ENCODE data around the gene BRMS1. TPM values are rescaled to one million over a fixed set of nuclear protein-coding genes. Genes with fewer than 3 reads are reported as not detected.

The BRMS1 gene
- total and polyA plus RNA-seq, 10 of the 15 experiments (the other 5 are each of a cell fraction or from before 2014, with no cell fraction given), result 2.1 to 85.3 (median 48.5) TPM

DNA sequence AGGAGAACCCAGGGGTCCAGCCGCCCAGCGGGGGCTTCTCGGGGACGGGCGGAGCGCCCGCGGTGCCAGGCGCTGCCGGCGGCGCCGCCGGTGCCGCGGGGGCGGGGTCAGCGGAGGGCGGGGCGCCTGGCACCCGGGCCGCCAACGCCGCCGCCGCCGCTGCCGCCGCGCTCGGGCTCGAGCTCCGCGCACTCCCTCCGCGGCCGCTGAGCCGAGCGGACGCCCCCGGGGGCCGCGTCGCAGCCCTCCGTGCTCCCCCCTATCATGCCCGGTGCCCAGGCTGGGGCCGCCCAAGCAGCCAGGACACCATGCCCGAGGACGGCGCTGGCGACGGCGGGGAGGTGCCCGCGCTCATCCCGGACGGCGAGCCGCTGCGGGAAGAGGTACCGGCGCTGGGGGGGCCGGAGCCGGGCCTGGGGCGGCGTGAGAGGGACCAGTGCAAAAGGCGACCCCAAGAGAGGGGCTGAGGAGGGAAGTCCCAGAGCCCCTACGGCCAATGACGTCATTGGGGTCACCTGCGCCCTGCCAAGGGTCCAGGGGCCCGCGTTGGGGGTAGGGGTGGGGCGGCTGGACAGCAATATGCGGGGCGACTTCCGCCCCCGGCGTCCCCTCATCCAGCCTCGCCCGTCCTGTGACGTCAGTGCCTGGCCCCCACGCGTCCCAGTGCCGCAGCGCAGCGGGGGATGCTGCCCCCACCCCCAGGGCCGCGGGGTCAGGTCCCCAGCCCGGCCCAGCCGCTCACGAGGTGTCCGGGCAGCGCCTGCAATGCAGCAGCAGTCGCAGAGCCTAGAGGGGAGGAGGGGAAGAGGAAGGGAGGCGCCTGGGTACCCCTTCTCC, 53.0 kb downstream of the BRMS1 start, which contains the start of gene TMEM151A:
Gene TMEM151A (plus strand): TSS at position 189 of the 837 bp plus-strand sequence. CDS start 120 bp downstream, at position 309.
- no peak within 1 kb of the TSS for H2AFZ ChIP-seq (ENCODE audit: control insufficient read depth, low read depth, low read length)
- RAD21 ChIA-PET (ENCODE audit: unreplicated experiment), result interaction anchor here (1.2 kb wide), 1 partner anchor 21 kb away, joined by 5 read pairs; no protein-coding TSS in a partner anchor
- BruUV-seq (replicated peaks), result no TSS peak
- peaks cover 12% of the 10 kb centered on the region for H3K79me2 ChIP-seq (ENCODE audit: control insufficient read depth, insufficient read depth, low read length)
- CTCF ChIA-PET, result interaction anchor here (0.9 kb wide), 1 partner anchor 75 kb away, joined by 3 read pairs; no protein-coding TSS in a partner anchor
- intact Hi-C loops (cut with micrococcal nuclease; ENCODE audit: unreplicated experiment), result no loop called here
- POLR2A ChIA-PET, result no interaction called here
- DNase-seq (ENCODE audit: low read depth, low spot score), result no peak
- no peak for FAIRE-seq
- no peak within 1 kb of the TSS for H3K4me3 ChIP-seq
- H4K20me1 ChIP-seq (ENCODE audit: control insufficient read depth, insufficient read depth), result no peaks in the 10 kb centered on the region
- H3K27me3 ChIP-seq (replicated peaks in 1 of 2; ENCODE audit: control insufficient read depth in 2 of 2, insufficient read depth in 2 of 2, low read length in 1 of 2), result peaks cover 2 to 7% of the 10 kb centered on the region in 2 experiments; a peak in 2 of 4 replicates
- WGBS (ENCODE audit: insufficient coverage, insufficient replicate concordance, low lambda C conversion rate, missing lambda C conversion rate), result 17% methylated on average over 55 of the region's 95 CpGs
- SMC1A ChIA-PET (ENCODE audit: uncharacterized antibody, unreplicated experiment), result interaction anchor here (2.5 kb wide), 1 partner anchor 20 kb away, joined by 10 read pairs; no protein-coding TSS in a partner anchor
- no peak within 1 kb of the TSS for H3K9ac ChIP-seq (ENCODE audit: control insufficient read depth, insufficient read depth, low read length)
- H3K4me1 ChIP-seq (ENCODE audit: control insufficient read depth, insufficient read depth, low read length), result peaks cover 15% of the 10 kb centered on the region
- no peaks in the 10 kb centered on the region for H3K9me3 ChIP-seq (replicated peaks; ENCODE audit: control insufficient read depth, insufficient read depth, low read length)
- ATAC-seq, result no peak
- no peak within 1 kb of the TSS for H3K27ac ChIP-seq (ENCODE audit: control insufficient read depth, insufficient read depth)
- in situ Hi-C loops (cut with MboI), result no loop called here
- no peaks in the 10 kb centered on the region for H3K36me3 ChIP-seq (ENCODE audit: control insufficient read depth in 2 of 2, insufficient read depth in 2 of 2, low read length in 1 of 2)
- H3K4me2 ChIP-seq (ENCODE audit: control insufficient read depth, insufficient read depth), result no peak within 1 kb of the TSS
- TF ChIP-seq HDAC2 (IDR thresholded peaks at IDR 0.05), result no peak
- no peak for TF ChIP-seq RELA (IDR thresholded peaks at IDR 0.05; ENCODE audit: borderline replicate concordance, partially characterized antibody)
- no peak for TF ChIP-seq SUPT20H (IDR thresholded peaks at IDR 0.05; ENCODE audit: borderline replicate concordance, control insufficient read depth, low read depth, low read length)
- no peak for TF ChIP-seq SIN3A (IDR thresholded peaks at IDR 0.05; ENCODE audit: low read depth, low read length)
- TF ChIP-seq, protein P1, sequence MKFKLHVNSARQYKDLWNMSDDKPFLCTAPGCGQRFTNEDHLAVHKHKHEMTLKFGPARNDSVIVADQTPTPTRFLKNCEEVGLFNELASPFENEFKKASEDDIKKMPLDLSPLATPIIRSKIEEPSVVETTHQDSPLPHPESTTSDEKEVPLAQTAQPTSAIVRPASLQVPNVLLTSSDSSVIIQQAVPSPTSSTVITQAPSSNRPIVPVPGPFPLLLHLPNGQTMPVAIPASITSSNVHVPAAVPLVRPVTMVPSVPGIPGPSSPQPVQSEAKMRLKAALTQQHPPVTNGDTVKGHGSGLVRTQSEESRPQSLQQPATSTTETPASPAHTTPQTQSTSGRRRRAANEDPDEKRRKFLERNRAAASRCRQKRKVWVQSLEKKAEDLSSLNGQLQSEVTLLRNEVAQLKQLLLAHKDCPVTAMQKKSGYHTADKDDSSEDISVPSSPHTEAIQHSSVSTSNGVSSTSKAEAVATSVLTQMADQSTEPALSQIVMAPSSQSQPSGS (IDR thresholded peaks at IDR 0.05; ENCODE audit: low read length), result no peak
- TF ChIP-seq, protein P2, sequence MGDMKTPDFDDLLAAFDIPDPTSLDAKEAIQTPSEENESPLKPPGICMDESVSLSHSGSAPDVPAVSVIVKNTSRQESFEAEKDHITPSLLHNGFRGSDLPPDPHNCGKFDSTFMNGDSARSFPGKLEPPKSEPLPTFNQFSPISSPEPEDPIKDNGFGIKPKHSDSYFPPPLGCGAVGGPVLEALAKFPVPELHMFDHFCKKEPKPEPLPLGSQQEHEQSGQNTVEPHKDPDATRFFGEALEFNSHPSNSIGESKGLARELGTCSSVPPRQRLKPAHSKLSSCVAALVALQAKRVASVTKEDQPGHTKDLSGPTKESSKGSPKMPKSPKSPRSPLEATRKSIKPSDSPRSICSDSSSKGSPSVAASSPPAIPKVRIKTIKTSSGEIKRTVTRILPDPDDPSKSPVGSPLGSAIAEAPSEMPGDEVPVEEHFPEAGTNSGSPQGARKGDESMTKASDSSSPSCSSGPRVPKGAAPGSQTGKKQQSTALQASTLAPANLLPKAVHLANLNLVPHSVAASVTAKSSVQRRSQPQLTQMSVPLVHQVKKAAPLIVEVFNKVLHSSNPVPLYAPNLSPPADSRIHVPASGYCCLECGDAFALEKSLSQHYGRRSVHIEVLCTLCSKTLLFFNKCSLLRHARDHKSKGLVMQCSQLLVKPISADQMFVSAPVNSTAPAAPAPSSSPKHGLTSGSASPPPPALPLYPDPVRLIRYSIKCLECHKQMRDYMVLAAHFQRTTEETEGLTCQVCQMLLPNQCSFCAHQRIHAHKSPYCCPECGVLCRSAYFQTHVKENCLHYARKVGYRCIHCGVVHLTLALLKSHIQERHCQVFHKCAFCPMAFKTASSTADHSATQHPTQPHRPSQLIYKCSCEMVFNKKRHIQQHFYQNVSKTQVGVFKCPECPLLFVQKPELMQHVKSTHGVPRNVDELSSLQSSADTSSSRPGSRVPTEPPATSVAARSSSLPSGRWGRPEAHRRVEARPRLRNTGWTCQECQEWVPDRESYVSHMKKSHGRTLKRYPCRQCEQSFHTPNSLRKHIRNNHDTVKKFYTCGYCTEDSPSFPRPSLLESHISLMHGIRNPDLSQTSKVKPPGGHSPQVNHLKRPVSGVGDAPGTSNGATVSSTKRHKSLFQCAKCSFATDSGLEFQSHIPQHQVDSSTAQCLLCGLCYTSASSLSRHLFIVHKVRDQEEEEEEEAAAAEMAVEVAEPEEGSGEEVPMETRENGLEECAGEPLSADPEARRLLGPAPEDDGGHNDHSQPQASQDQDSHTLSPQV (IDR thresholded peaks at IDR 0.05), result no peak
- TF ChIP-seq, protein P3, sequence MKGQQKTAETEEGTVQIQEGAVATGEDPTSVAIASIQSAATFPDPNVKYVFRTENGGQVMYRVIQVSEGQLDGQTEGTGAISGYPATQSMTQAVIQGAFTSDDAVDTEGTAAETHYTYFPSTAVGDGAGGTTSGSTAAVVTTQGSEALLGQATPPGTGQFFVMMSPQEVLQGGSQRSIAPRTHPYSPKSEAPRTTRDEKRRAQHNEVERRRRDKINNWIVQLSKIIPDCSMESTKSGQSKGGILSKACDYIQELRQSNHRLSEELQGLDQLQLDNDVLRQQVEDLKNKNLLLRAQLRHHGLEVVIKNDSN (IDR thresholded peaks at IDR 0.05; ENCODE audit: borderline replicate concordance, extremely low read length, insufficient read depth, low read depth, low read length), result no peak
- no peak for TF ChIP-seq IKZF1 (conservative IDR thresholded peaks at IDR 0.05)
- no peak for TF ChIP-seq YBX1 (IDR thresholded peaks at IDR 0.05)
- TF ChIP-seq DPF2 (IDR thresholded peaks at IDR 0.05), result no peak
- no peak for TF ChIP-seq POLR2AphosphoS5 (IDR thresholded peaks at IDR 0.05; ENCODE audit: low read length)
- TF ChIP-seq KDM1A (IDR thresholded peaks at IDR 0.05; ENCODE audit: borderline replicate concordance), result no peak
- TF ChIP-seq, protein P4, sequence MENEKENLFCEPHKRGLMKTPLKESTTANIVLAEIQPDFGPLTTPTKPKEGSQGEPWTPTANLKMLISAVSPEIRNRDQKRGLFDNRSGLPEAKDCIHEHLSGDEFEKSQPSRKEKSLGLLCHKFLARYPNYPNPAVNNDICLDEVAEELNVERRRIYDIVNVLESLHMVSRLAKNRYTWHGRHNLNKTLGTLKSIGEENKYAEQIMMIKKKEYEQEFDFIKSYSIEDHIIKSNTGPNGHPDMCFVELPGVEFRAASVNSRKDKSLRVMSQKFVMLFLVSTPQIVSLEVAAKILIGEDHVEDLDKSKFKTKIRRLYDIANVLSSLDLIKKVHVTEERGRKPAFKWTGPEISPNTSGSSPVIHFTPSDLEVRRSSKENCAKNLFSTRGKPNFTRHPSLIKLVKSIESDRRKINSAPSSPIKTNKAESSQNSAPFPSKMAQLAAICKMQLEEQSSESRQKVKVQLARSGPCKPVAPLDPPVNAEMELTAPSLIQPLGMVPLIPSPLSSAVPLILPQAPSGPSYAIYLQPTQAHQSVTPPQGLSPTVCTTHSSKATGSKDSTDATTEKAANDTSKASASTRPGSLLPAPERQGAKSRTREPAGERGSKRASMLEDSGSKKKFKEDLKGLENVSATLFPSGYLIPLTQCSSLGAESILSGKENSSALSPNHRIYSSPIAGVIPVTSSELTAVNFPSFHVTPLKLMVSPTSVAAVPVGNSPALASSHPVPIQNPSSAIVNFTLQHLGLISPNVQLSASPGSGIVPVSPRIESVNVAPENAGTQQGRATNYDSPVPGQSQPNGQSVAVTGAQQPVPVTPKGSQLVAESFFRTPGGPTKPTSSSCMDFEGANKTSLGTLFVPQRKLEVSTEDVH (IDR thresholded peaks at IDR 0.05; ENCODE audit: low read depth, partially characterized antibody), result no peak
- no peak for TF ChIP-seq SMAD1 (IDR thresholded peaks at IDR 0.05; ENCODE audit: low read depth, partially characterized antibody)

Data from GM12878 (cell line).